SU-DHL-6 (cell line): ENCODE results near the gene FAM240A.

ENCODE experiments used
- H2AFZ ChIP-seq: fragments of 200-600 bp; sonication (generic); 2 replicates; pipeline ENCODE4 v1.6.1; 2014; ENCODE audit warnings: low read depth, mild to moderate bottlenecking, moderate library complexity, mixed read lengths, antibody characterized with exemption, low read length; ENCODE audit not compliant: severe bottlenecking
- H3F3A ChIP-seq: fragments of 200-600 bp; shearing (Covaris generic); 2 replicates; pipeline ENCODE4 v1.6.0; 2016; ENCODE audit warnings: antibody characterized with exemption, mild to moderate bottlenecking; ENCODE audit not compliant: insufficient read depth
- H3K27ac ChIP-seq: fragments of 200-600 bp; sonication (generic); 2 replicates; pipeline ENCODE4 v1.5.1; 2016; ENCODE audit warnings: low read depth, mild to moderate bottlenecking, low read length, moderate library complexity, mixed read lengths
- H3K27me3 ChIP-seq: fragments of 200-600 bp; sonication (generic), shearing (Covaris generic); 2 replicates; pipeline ENCODE4 v1.6.0; 2014; ENCODE audit warnings: mild to moderate bottlenecking, low read length
- H3K36me3 ChIP-seq: fragments of 200-600 bp; sonication (generic); 2 replicates; pipeline ENCODE4 v1.6.1; 2014; ENCODE audit warnings: mild to moderate bottlenecking, low read length, mixed read lengths
- H3K4me2 ChIP-seq: fragments of 300-600, 200-600 bp; shearing (Covaris generic), sonication (generic); 2 replicates; pipeline ENCODE4 v1.6.0; 2014; ENCODE audit warnings: low read length, low read depth, mild to moderate bottlenecking; ENCODE audit not compliant: poor library complexity, severe bottlenecking
- H3K4me3 ChIP-seq: fragments of 200-600 bp; sonication (generic); 2 replicates; pipeline ENCODE4 v1.5.1; 2014; ENCODE audit warnings: antibody characterized with exemption, low read length, mild to moderate bottlenecking, mixed read lengths; ENCODE audit not compliant: insufficient read depth, poor library complexity, severe bottlenecking
- H3K79me2 ChIP-seq: fragments of 200-600 bp; sonication (generic); 2 replicates; pipeline ENCODE4 v1.6.1; 2014; ENCODE audit warnings: mild to moderate bottlenecking, low read length, moderate library complexity; ENCODE audit not compliant: insufficient read depth
- H3K9ac ChIP-seq: fragments of 200-600 bp; sonication (generic); 2 replicates; pipeline ENCODE4 v1.7.0; 2014; ENCODE audit warnings: mild to moderate bottlenecking, low read length
- H3K9me2 ChIP-seq: fragments of 200-600 bp; sonication (generic); replicated peaks from 2 replicates; pipeline ENCODE4 v1.6.1; 2014; ENCODE audit warnings: low read length; ENCODE audit not compliant: insufficient read depth
- H3K9me3 ChIP-seq: fragments of 200-600 bp; sonication (generic); 2 replicates; pipeline ENCODE4 v1.6.1; 2014; ENCODE audit warnings: low read length, mixed read lengths; ENCODE audit not compliant: insufficient read depth
- H4K20me1 ChIP-seq: fragments of 200-600 bp; sonication (generic); 2 replicates; pipeline ENCODE4 v1.6.1; 2014; ENCODE audit warnings: low read depth, mild to moderate bottlenecking, antibody characterized with exemption, low read length, moderate library complexity, mixed read lengths
- CTCF ChIP-seq: fragments of 200-600 bp; sonication (generic); IDR thresholded peaks from one replicate; pipeline ENCODE4 v1.5.1; 2017; ENCODE audit warnings: antibody characterized with exemption, mild to moderate bottlenecking, low read length, moderate library complexity; ENCODE audit not compliant: insufficient read depth, poor library complexity, severe bottlenecking
- EZH2phosphoT487 ChIP-seq: fragments of 200-600 bp; sonication (generic), shearing (Covaris generic); conservative IDR thresholded peaks from 2 replicates; pipeline ENCODE4 v1.6.1; 2018; ENCODE audit warnings: mild to moderate bottlenecking, antibody characterized with exemption, low read length, moderate library complexity, mixed read lengths

FAM240A gene

GRCh38 chr3:46646700-46647099, 34.4 kb downstream of the FAM240A start:
- Histone ChIP-seq H3F3A (no peaks in the 10 kb centered on the region), H4K20me1 (no peaks in the 10 kb centered on the region), H3K79me2 (no peaks in the 10 kb centered on the region), H2AFZ (no peak overlapping the region), H3K9me3 (peaks cover 2% of the 10 kb centered on the region; the same call in 1 of the 2 replicates), H3K27ac (no peak overlapping the region), H3K4me2 (no peak overlapping the region), H3K4me3 (no peak overlapping the region), H3K36me3 (no peaks in the 10 kb centered on the region), H3K9me2 (no peaks in the 10 kb centered on the region), H3K27me3 (no peaks in the 10 kb centered on the region), H3K9ac (no peak overlapping the region)
- TF ChIP-seq CTCF (no peak), EZH2phosphoT487 (no peak)

- Histone ChIP-seq H2AFZ (no peak overlapping the region), H3K4me3 (no peak overlapping the region)
These were observed 35.8 kb downstream of the FAM240A start for GRCh38 chr3:46648096-46648495.

GRCh38 chr3:46649436-46649835, 37.1 kb downstream of the FAM240A start:
- H3K9me2 ChIP-seq: no peaks in the 10 kb centered on the region
- no peak for TF ChIP-seq EZH2phosphoT487
- TF ChIP-seq CTCF: no peak
- no peak overlapping the region for H3K27ac ChIP-seq
- H3K4me2 ChIP-seq: no peak overlapping the region
- H3K36me3 ChIP-seq: no peaks in the 10 kb centered on the region
- H3K4me3 ChIP-seq: no peak overlapping the region
- H3K9me3 ChIP-seq: peaks cover 8% of the 10 kb centered on the region; the same call in 1 of the 2 replicates
- no peaks in the 10 kb centered on the region for H4K20me1 ChIP-seq
- no peaks in the 10 kb centered on the region for H3K79me2 ChIP-seq
- H2AFZ ChIP-seq: no peak overlapping the region
- no peaks in the 10 kb centered on the region for H3F3A ChIP-seq
- no peaks in the 10 kb centered on the region for H3K27me3 ChIP-seq
- no peak overlapping the region for H3K9ac ChIP-seq

More at GRCh38 chr3:46648096-46648495, 35.8 kb downstream of the FAM240A start:
- no peak overlapping the region for H3K9ac ChIP-seq
- H3K4me2 ChIP-seq: no peak overlapping the region
- H3K27me3 ChIP-seq: no peaks in the 10 kb centered on the region
- H3K9me2 ChIP-seq: no peaks in the 10 kb centered on the region
- H3K79me2 ChIP-seq: no peaks in the 10 kb centered on the region
- H3K36me3 ChIP-seq: no peaks in the 10 kb centered on the region
- H3F3A ChIP-seq: no peaks in the 10 kb centered on the region
- H4K20me1 ChIP-seq: no peaks in the 10 kb centered on the region
- TF ChIP-seq CTCF (no peak), EZH2phosphoT487 (no peak)
- H3K9me3 ChIP-seq: peaks cover 8% of the 10 kb centered on the region; the same call in 1 of the 2 replicates
- no peak overlapping the region for H3K27ac ChIP-seq
